ENCODE measurements around the gene P4HA2. TPM values are rescaled to one million over a fixed set of nuclear protein-coding genes. Genes with fewer than 3 reads are reported as not detected.

Gene P4HA2
- 45.5 and 104 TPM in 2 replicates for total RNA-seq

GRCh38 chr5:132227485-132228240 is at the start of gene P4HA2:
TSS of gene P4HA2 (minus strand) at chr5:132227853. CDS start at chr5:132218626, 9,227 bp downstream.

GRCh38 chr5:132257131-132258101 is 29.8 kb upstream of the P4HA2 start, which contains the start of gene PDLIM4:
TSS of gene PDLIM4 (plus strand) at chr5:132257696. CDS start at chr5:132257735, 39 bp downstream.

Other genes with a start within 250 kb of the P4HA2 start
- gene ACSL6, start 216.2 kb downstream of the P4HA2 start, total RNA-seq = 0.57 TPM in 1 of 2 replicates, not detected in the other
- not detected in 2 replicates for gene IL3, start 167.2 kb downstream of the P4HA2 start, total RNA-seq
- gene CSF2, start 154.1 kb downstream of the P4HA2 start, total RNA-seq = 0.81 and 1.3 TPM in 2 replicates
- 15.7 and 27.6 TPM in 2 replicates for gene PDLIM4, start 29.8 kb upstream of the P4HA2 start, total RNA-seq
- 3.5 and 4.7 TPM in 2 replicates for gene SLC22A4, start 66.5 kb upstream of the P4HA2 start, total RNA-seq
- gene SLC22A5, start 141.9 kb upstream of the P4HA2 start, total RNA-seq = 4.4 and 5.2 TPM in 2 replicates

Measured in bladder microvascular endothelial cell (primary cell).